HG03175 (cell line): Measurements from ENCODE around the gene SYT8.

Experiments
- ATAC-seq: cut with Tn5 transposase; IDR thresholded peaks from one replicate; pipeline ENCODE4 v1.9.1; 2021; ENCODE audit warnings: mild to moderate bottlenecking, moderate library complexity; ENCODE audit not compliant: unreplicated experiment

The SYT8 gene

GRCh38 chr11:1857064-1857463, 22.3 kb downstream of the SYT8 start:
- no peak for ATAC-seq

GRCh38 chr11:1858154-1858553, 23.4 kb downstream of the SYT8 start:
- ATAC-seq: no peak

- no peak for ATAC-seq
These were observed 23.8 kb downstream of the SYT8 start for GRCh38 chr11:1858576-1858975.

GRCh38 chr11:1859004-1859403, 24.2 kb downstream of the SYT8 start:
- ATAC-seq: no peak

GRCh38 chr11:1860108-1860507, 25.3 kb downstream of the SYT8 start:
- no peak for ATAC-seq

GRCh38 chr11:1861435-1862411, 26.9 kb downstream of the SYT8 start:
- no peak for ATAC-seq

DNA sequence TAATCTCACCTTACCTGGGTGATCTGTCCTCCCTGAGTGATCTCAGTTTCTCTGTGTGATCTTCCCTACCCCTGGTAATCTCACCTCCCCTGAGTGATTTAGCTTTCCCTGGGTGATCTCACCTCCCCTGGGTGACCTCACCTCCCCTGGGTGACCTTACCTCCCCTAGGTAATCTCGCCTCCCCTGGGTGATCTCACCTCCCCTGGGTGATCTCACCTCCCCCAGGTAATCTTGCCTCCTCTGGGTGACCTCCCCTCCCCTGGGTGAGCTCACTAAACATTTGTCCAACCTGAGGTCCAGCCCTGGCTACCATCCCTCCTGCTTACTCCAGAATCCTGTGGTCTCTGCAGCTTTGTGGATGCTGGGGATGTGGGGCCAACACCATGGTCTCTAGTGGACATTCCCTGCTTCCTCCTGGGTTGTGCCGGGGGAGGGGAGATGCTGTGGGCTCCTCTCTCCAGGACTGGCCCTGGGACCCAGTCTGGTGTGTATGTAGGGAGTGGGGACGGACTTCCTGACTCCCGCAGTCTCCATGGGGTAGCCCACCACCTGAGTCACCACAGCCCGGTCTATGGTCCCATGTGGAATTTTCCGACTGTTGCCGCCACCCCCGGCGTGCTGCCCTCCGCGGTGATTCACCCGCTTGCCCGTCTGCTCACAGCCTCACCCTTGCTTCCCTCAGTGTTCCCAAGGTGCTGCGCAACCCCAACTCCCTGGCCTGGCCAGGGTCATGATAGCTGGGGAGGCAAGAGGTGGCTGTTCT, 28.0 kb downstream of the SYT8 start:
- no peak for ATAC-seq

DNA sequence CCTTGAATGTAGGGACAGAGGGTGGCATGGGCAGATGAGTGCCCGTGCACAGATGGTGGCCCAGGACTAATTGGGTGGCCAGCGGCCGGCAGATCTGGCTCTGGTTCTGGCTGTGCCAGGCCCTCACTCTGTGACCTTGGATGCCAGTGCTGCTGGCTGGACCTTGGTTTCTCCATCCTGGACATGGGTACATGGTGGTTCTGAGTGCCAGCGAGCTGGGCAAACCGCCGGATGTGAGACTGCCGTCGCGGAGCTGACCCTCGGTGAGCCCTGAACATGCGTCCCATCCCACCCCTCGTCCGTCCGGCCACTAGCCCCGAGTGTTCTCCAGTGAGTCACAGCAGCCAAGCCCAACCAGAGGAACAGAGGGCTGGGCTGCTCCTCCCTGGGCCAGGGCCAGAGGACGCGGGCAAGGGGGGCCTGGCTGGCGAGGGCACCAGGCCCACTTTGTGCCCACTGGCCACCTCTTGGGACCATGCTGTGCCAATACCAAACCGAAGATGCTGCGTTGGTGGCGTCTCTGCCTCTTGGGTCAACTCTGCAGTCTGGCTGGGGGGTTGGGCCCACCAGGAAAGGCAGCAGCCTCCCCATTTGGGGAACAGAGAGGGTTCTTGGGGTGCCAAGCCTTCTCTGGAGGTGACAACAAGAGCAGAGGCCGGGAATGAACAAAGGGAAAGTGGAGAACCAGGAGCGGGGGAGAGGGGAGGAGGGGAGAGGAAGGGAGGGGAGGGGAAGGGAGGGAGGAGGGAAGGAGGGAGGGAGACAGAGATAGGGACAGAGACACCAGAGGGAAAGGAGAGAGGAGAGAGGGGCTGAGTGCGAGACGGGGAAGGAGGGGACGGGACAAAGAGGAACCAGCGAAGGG, 28.8 kb downstream of the SYT8 start:
- no peak for ATAC-seq

DNA sequence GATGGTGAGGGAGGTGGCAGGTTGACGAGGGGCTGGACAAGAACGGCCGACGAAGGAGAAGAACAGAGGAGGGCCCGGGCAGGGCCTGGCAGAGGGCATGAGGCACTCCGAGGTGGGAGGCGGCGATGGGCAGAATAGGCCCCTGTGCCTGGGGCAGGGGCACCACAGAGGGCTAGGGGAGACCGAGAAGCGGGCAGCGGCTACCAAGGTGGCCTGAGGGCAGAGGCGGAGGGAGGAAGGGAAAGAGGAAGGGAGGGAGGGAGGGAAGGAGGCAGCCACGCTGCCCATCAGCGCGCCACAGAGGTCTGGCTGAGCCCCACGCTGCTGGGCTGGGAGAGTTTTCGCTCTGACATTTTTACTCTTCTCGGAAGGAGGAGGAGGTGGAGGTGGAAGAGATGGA, 29.4 kb downstream of the SYT8 start:
- ATAC-seq: no peak

DNA sequence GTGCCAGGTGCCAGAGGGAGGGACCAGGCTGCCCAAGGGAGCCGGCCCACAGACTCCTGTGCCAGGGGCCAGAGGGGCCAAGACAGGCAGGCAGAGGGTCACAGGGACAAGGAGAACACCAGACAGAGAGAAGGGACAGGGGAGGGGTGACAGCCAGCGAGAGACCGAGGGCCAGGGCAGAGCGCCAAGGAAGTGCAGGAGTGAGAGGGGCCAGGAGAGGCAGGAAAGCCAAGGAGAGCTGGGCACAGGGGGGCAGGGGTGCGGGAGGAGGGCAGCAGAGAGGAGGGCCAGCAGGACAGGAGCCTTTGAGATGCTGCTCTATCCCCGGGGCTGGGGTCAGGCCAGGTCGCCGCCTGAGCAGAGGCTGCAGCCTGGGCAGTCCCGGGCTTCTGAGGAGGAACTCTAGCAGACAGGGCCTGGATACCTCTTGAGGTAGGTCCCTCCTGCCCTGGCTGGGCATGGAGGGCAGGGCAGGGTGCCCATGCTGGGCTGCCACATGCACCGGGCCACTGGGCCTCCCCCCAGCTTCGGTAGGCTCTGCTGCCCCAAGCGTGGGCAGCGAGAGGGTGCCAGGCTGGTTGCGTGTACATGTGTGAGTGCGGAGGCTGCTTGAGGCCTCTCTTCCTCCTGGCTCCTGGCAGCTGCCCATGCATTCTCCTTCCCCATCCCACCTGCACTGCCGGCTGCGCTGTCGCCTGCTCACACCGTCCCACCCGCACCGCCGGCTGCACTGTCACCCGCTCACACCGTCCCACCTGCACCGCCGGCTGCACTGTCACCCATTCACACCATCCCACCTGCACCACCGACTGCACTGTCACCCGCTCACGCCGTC, 30.3 kb downstream of the SYT8 start:
- no peak for ATAC-seq

DNA sequence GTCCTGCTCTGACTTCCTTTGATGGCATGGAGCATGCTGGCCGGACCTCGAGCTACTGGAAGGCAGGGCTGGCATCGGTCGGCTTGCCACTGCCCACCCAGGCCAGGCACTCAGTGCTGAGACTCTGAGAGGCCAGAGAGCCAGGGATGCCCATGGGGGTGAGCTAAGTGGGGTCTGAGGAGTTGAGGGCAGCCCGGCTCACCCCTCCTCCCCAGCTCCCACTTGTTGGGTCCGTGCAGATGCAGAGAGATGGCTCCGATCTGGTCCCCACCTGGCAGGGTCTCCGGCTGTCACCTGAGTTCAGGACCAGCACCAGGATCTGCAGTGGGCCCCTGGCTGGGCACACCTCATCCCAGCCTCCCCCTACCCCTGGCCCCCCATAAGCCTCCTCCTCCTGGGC, 31.4 kb downstream of the SYT8 start:
- no peak for ATAC-seq

- ATAC-seq: no peak
These were observed 32.0 kb downstream of the SYT8 start for GRCh38 chr11:1866776-1867175.

GRCh38 chr11:1867381-1867780, 32.6 kb downstream of the SYT8 start:
- ATAC-seq: no peak

DNA sequence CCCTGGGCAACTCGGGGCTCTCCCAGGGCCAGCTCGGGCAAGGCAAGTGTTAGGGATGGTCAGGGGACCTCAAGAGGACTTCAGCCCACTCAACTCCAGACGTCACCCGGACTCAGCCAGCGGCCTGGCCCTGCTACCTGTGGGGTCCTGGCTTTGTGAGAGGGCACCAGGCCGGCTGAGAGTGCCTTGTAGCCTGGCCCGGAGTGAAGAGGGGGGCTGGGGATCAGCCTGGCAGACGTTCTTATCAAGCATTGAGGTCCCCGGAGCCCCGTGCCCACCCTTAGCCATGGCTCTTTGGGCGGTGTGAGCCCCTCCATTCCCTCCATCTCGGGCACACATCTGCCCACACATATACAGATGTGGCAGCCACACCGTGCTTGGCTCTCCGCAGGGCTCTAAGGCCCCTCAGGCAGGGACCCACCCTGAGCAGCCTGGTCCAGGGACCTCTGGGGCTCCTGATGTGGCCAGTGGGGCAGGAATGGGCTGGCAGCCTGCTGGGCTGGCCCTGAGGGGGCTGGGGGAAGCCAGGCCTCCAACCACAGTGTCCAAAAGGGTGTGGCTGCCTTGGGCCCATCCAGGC, 33.4 kb downstream of the SYT8 start:
- no peak for ATAC-seq

GRCh38 chr11:1868636-1869291, 34.0 kb downstream of the SYT8 start:
- no peak for ATAC-seq

DNA sequence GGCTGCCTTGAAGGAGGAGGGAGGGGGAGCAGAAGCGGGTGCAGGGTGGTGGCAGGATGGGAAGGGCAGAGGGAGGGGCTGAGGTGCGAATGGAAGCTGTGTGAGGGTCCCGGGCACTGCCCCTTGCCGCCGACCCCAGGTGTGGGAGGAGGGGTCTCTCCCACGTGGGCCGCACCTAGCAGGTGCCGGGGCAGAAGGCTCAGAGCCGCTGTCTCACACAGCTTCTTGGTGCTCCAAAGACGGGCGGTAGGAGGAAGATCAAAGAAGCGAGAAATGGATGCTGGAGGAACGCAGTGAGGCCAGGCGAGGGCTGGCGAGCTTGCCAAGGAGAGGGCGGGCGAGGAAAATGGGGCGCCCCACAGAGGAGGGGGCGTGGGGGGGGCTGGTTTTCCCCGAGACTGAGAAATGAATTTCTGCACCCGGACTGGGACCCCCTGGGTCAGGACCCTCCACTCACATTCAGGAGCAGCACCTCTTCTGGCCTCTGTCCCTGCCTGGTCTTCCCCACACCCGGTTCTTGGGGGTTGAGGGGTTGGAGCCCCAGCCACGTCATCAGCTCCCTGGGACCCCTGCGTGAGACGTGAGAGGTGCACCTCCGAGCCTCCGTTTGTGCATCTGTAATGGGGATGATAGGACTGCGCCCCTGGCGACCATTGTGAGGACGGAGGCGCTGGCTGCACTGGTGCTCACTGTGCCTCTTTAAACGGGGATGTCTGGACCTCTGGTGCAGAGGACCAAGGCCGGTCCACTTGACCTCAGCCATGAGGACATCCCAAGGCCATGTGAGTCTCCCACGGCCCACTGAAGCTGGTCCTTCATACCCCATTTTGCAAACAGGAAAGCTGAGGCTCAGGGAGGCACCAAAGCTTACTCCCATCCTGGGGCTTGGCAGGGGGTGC, 34.9 kb downstream of the SYT8 start:
- ATAC-seq: no peak

DNA sequence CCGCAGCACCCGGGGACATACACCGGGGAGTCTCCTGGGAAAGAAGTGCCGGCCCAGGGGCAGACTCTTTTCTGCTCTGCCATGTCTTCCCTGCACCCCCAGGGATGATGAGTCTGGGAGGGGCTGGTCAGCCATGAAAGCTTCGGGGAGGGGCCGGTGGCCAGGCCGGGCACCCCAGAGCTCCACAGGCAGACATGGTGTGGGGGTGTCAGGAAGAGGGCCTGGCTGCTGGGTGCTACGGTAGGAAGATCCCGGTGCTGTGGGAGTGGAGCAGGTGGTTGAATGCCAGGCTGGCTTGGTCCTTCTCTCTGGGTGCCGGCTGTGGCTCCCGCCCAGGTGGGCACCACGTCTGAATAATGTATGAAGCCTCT, 35.5 kb downstream of the SYT8 start:
- no peak for ATAC-seq

DNA sequence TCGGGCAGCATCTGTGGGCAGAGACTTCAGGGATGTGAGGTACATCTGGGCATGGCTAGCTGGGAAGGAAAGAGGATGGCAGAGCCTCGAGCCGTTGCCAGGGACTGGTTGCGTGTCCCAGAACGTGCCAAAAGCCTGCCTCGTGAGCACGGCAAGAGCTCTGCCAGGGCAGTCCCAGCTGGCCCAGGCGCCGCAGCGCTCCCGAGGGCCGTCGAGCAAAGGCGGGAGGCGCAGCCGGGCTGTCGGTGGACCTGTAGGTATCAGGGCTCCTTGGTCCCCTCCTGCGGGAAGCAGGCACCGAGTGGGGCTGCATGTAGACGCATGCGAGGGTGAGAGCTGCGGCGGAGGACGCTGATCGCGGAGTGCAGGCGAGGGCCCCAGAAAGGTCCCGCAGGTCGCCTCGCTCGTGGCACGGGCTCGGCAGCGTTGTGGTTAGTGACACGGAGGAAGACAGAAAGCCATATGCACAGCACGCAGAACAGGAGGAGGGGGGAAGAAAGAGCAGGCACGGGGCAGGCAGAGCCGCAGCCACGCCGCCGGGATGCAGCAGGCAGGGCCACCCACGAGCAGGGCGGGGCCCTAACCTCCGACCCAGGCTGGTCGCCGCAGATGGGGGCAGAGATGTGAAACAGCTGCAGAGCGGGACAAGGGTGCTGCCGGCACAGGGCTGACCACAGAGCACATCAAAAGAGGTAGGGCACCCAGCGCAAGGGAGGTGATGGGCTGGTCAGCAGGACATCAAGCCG, 36.1 kb downstream of the SYT8 start:
- ATAC-seq: no peak
